ENCODE measurements around the gene DCC. TPM values are rescaled to one million over a fixed set of nuclear protein-coding genes. Genes with fewer than 3 reads are reported as not detected.

DCC gene
- polyA plus RNA-seq, 1 experiment = 0.15 TPM

- no peak overlapping the region for H3K4me3 ChIP-seq (ENCODE audit: low read depth, low read length)
Measured at GRCh38 chr18:53254265-53254664, 914.3 kb downstream of the DCC start.

GRCh38 chr18:53261241-53261640 lies 921.2 kb downstream of the DCC start:
- ChIA-PET CTCF (no interaction called here), POLR2A (no interaction called here)
- Histone ChIP-seq H3K4me3 (ENCODE audit: low read depth, low read length) (no peak overlapping the region), H3K36me3 (ENCODE audit: control insufficient read depth, insufficient read depth, low read length) (no peaks in the 10 kb centered on the region), H3K27me3 (ENCODE audit: control insufficient read depth, insufficient read depth, low read length) (no peaks in the 10 kb centered on the region)
- DNase-seq (ENCODE audit: low read depth) = no peak
- TF ChIP-seq CTCF (IDR thresholded peaks at IDR 0.05; ENCODE audit: insufficient read depth, low read depth, low read length) = no peak

More at GRCh38 chr18:53254265-53254664, 914.3 kb downstream of the DCC start:
- DNase-seq (ENCODE audit: low read depth) = no peak
- POLR2A ChIA-PET = no interaction called here
- CTCF ChIA-PET = no interaction called here
- no peaks in the 10 kb centered on the region for H3K36me3 ChIP-seq (ENCODE audit: control insufficient read depth, insufficient read depth, low read length)
- H3K27me3 ChIP-seq (ENCODE audit: control insufficient read depth, insufficient read depth, low read length) = no peaks in the 10 kb centered on the region
- TF ChIP-seq CTCF (IDR thresholded peaks at IDR 0.05; ENCODE audit: insufficient read depth, low read depth, low read length) = no peak

- no peak overlapping the region for H3K4me3 ChIP-seq (ENCODE audit: low read depth, low read length)
- H3K36me3 ChIP-seq (ENCODE audit: control insufficient read depth, insufficient read depth, low read length) = no peaks in the 10 kb centered on the region
- TF ChIP-seq CTCF (IDR thresholded peaks at IDR 0.05; ENCODE audit: insufficient read depth, low read depth, low read length) = no peak
- ChIA-PET POLR2A (no interaction called here), CTCF (no interaction called here)
- H3K27me3 ChIP-seq (ENCODE audit: control insufficient read depth, insufficient read depth, low read length) = no peaks in the 10 kb centered on the region
- DNase-seq (ENCODE audit: low read depth) = no peak
Measured at GRCh38 chr18:53266850-53267249, 926.9 kb downstream of the DCC start.

GRCh38 chr18:53268455-53268854 lies 928.5 kb downstream of the DCC start:
- ChIA-PET POLR2A (no interaction called here), CTCF (no interaction called here)
- TF ChIP-seq CTCF (IDR thresholded peaks at IDR 0.05; ENCODE audit: insufficient read depth, low read depth, low read length) = no peak
- Histone ChIP-seq H3K27me3 (ENCODE audit: control insufficient read depth, insufficient read depth, low read length) (no peaks in the 10 kb centered on the region), H3K36me3 (ENCODE audit: control insufficient read depth, insufficient read depth, low read length) (no peaks in the 10 kb centered on the region), H3K4me3 (ENCODE audit: low read depth, low read length) (no peak overlapping the region)
- DNase-seq (ENCODE audit: low read depth) = no peak

- Histone ChIP-seq H3K4me3 (ENCODE audit: low read depth, low read length) (no peak overlapping the region), H3K27me3 (ENCODE audit: control insufficient read depth, insufficient read depth, low read length) (no peaks in the 10 kb centered on the region), H3K36me3 (ENCODE audit: control insufficient read depth, insufficient read depth, low read length) (no peaks in the 10 kb centered on the region)
- POLR2A ChIA-PET = no interaction called here
- no peak for DNase-seq (ENCODE audit: low read depth)
- TF ChIP-seq CTCF (IDR thresholded peaks at IDR 0.05; ENCODE audit: insufficient read depth, low read depth, low read length) = no peak
- CTCF ChIA-PET = no interaction called here
Measured at GRCh38 chr18:53281406-53281805, 941.4 kb downstream of the DCC start.
